Measurements from ENCODE around the gene OPCML.

OPCML gene

GRCh38 chr11:133038850-133039249 lies 493.5 kb downstream of the OPCML start:
- DNase-seq (ENCODE audit: low read depth in 2 of 2): no peak

GRCh38 chr11:133034929-133035328 lies 497.4 kb downstream of the OPCML start:
- DNase-seq (ENCODE audit: low read depth in 2 of 2): no peak

- no peak for DNase-seq (ENCODE audit: low read depth in 2 of 2)
These were observed 503.2 kb downstream of the OPCML start for GRCh38 chr11:133029107-133029506.

GRCh38 chr11:133026952-133027351 lies 505.3 kb downstream of the OPCML start:
- DNase-seq (ENCODE audit: low read depth in 2 of 2): no peak

- no peak for DNase-seq (ENCODE audit: low read depth in 2 of 2)
These were observed 508.0 kb downstream of the OPCML start for GRCh38 chr11:133024301-133024700.

- no peak for DNase-seq (ENCODE audit: low read depth in 2 of 2)
These were observed 509.1 kb downstream of the OPCML start for GRCh38 chr11:133023232-133023631.

- no peak for DNase-seq (ENCODE audit: low read depth in 2 of 2)
These were observed 510.7 kb downstream of the OPCML start for GRCh38 chr11:133021553-133021952.

GRCh38 chr11:133020372-133020714 lies 512.0 kb downstream of the OPCML start:
- DNase-seq (ENCODE audit: low read depth in 2 of 2): no peak

GRCh38 chr11:133019545-133020371 lies 512.5 kb downstream of the OPCML start:
- no peak for DNase-seq (ENCODE audit: low read depth in 2 of 2)

- DNase-seq (ENCODE audit: low read depth in 2 of 2): no peak
These were observed 516.8 kb downstream of the OPCML start for GRCh38 chr11:133015457-133015856.

GRCh38 chr11:133014337-133014736 lies 518.0 kb downstream of the OPCML start:
- DNase-seq (ENCODE audit: low read depth in 2 of 2): no peak

GRCh38 chr11:133012803-133013202 lies 519.5 kb downstream of the OPCML start:
- no peak for DNase-seq (ENCODE audit: low read depth in 2 of 2)

GRCh38 chr11:133011604-133012003 lies 520.7 kb downstream of the OPCML start:
- no peak for DNase-seq (ENCODE audit: low read depth in 2 of 2)

GRCh38 chr11:133007027-133007584 lies 525.2 kb downstream of the OPCML start:
- no peak for DNase-seq (ENCODE audit: low read depth in 2 of 2)

GRCh38 chr11:133004369-133004768 lies 527.9 kb downstream of the OPCML start:
- no peak for DNase-seq (ENCODE audit: low read depth in 2 of 2)

GRCh38 chr11:132999516-132999915 lies 532.8 kb downstream of the OPCML start:
- no peak for DNase-seq (ENCODE audit: low read depth in 2 of 2)

- DNase-seq (ENCODE audit: low read depth in 2 of 2): no peak
These were observed 533.3 kb downstream of the OPCML start for GRCh38 chr11:132999031-132999430.

GRCh38 chr11:132997396-132997795 lies 534.9 kb downstream of the OPCML start:
- DNase-seq (ENCODE audit: low read depth in 2 of 2): no peak

GRCh38 chr11:132994966-132995365 lies 537.3 kb downstream of the OPCML start:
- no peak for DNase-seq (ENCODE audit: low read depth in 2 of 2)

GRCh38 chr11:132993991-132994502 lies 538.3 kb downstream of the OPCML start:
- no peak for DNase-seq (ENCODE audit: low read depth in 2 of 2)

- no peak for DNase-seq (ENCODE audit: low read depth in 2 of 2)
These were observed 539.3 kb downstream of the OPCML start for GRCh38 chr11:132992838-132993631.

GRCh38 chr11:132988411-132988810 lies 543.9 kb downstream of the OPCML start:
- DNase-seq (ENCODE audit: low read depth in 2 of 2): no peak

- no peak for DNase-seq (ENCODE audit: low read depth in 2 of 2)
These were observed 544.4 kb downstream of the OPCML start for GRCh38 chr11:132987936-132988335.
